Stimulated activated CD4-positive, alpha-beta T cell treated with anti-CD3 and anti-CD28 coated beads, Interleukin-1b, Interleukin-23, amount 100 ng/mL, for 4 hours (primary cell): ENCODE measurements around the gene DGKG.

Source experiments
- DNase-seq, 2 donors: peaks; one replicate each; pipeline ENCODE4 v3.0.0-alpha.2; 2020; ENCODE audit warnings: low read depth in 2 of 2

DGKG gene

DNA sequence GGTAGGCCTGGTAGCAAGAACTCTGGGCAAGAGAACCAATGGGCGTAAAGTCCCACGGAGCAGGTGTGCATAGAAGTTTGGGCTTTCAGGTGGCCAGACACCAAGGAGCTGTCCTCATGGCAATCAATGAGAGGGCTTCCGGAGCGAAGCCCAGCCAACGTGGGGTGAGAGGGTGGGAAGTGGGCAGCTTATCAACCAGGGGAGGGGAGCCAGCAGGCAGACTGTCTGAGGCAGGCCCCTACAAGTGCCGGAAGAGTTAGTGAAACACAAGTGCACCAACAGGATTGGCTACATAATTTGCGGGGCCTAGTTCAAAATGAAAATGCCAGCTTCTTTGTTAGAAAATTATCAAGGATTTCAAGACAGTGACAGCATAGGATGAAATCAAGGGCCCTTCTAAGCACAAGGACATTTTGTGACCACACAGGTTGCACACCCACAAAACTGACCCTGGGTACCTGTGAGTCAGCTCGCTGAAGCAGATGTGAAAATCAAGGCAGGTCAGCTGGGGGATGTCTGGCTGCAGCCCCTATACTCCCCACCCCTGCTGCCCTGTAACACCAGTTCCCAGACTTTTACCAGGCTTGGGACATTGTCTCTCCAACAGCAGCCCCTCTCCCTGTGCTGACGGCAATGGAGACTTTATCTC is 151.1 kb downstream of the DGKG start:
- no peak for DNase-seq

DNA sequence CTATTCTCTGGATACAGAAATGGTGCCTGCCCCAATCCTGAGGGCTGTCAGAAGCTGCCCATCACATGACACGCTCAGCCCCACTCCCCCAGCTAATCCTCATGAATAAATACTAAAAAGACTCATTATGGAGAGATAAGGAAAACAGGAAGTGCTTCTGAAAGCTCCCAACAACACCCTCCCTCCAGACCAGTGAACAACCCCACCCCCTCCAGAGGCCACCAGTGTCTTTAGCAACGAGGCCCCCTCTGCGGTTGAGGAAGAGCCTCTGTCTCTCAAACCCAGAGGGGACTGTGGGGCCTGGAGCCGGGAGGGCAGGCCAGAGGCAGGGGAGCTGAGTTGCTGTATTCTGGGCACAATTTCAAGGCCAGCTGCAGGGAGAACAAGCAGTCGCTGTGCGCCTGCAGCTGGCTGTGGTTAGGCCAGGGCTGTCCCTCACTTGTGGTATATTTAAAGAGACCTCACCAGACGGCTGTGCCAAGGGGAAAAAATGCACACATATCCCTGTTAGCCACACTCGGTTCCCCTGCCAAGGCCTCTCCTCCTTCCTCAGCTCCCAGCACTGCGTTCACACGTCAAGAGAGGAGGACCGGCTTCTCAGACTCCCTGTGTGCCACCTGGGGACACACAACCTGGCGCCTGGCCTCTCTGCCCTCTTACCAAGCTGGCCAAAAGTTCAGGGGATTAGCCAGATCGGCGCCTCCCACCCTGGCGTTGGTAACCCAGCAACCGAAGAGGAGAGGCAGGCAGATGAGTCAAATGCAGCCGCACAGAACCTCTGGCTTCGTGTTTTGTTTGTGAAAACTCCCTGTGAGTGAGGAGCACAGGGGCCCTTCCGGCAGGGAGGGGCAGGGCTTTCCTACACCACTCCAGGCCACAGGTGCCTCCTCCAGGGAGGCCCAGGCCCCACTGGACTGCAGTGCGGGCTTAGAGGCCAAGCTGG is 152.0 kb downstream of the DGKG start:
- no peak for DNase-seq

DNA sequence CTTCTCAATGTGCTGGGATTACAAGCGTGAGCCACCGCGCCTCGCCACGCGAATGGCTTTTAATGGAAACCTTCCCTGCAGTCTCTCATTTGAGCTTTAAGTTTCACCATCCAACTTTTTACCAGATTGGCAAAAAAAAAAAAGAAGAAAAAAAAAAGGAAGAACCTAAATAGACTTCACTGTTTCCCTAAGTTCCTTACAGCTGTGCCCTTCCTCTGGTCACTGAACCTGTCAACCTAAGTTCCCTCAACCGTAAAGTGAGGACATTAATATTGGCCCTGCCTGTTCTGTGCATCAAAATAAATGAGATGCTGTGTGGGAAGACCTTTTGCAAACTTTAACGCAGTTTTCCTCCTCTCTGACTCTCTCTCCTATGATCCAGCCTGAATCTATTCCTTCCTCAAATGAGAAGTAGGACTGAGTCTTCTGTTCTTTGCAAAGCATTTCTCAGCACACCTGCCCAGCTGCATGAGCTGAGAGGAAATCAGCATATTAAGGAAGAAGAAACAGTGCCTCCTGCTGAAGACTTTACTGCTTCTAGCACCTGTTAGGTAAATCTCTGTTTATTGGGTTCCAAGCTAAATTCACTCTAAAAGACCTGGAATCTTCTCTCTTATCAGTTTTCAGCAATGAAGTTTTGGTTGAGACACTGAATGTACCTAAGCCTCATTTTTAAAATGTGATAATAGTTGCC is 153.6 kb downstream of the DGKG start:
- no peak for DNase-seq

DNA sequence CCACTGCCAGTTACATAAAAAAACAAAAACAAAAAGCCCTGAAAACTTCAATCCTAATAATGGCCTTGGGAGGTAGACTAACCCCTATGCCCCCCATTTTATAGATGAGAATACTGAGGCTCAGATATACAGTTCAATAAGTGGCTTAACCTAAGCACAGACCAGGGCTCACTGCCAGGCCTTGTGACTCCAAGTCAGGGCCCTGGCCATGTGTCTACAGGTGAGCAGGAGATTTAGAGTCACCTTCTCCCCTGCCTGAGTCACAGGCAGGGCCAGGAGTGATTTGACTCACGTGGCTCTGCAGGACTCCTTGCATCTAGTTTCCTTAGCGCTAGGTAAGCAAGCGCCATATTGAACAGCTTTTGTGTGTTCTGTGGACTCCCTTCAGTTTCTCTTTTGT is 154.5 kb downstream of the DGKG start:
- no peak for DNase-seq

DNA sequence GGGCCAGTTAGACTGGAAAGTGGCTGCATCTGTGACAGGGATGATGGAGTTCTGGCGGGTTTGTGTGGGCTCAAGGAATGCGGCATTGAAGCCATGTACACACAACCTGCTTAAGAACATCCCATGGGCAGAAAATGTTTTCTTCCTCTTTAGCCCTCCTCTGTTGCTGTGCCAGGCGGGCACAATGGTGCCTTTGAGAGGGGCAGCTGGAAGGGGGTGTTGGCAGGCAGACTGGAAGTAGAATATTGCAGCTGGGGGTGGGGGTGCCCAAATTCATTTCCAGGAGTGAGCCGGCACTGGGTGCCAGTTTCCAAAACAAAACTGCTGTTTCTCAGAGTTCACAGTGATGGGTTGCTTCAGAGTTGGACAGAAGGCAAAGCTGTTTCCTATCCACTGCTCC is 161.3 kb downstream of the DGKG start:
- no peak for DNase-seq

DNA sequence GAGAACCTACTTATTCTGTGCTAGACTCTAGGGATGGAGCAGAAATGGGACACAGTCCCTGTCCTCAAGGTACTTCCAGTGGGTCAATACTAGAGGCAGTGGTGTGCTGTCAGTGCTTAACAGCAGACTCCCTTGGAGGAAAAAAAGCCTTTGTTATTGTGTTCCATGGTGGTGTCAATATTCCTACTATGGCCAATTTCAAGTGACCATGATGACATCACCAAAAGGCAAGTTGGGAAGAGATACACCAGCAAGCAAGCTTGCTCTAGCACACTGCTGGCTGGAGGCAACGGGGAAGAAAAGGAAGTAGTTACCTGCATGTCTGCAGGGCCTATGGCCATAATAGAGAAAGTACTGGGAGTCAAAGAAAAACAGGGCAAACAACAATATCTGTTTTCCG is 163.6 kb downstream of the DGKG start:
- DNase-seq, result no peak

DNA sequence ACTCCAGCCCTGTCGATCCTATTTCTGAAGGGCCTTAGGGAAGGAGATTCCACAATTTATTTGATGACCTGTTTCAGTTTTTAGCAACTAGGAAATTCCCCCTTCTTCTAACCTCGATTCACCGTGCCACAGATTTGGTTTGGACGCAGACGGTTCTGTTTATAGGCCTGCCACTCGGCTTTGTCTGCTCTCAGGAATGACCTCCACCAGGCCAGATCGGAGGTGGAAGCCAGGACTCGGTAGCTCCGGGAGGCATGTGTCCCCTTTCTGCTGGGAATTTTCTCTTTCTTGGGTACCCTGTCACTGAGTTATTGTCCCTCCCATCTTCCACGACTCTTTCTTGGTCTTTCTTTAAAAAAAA is 167.6 kb downstream of the DGKG start:
- no peak for DNase-seq

DNA sequence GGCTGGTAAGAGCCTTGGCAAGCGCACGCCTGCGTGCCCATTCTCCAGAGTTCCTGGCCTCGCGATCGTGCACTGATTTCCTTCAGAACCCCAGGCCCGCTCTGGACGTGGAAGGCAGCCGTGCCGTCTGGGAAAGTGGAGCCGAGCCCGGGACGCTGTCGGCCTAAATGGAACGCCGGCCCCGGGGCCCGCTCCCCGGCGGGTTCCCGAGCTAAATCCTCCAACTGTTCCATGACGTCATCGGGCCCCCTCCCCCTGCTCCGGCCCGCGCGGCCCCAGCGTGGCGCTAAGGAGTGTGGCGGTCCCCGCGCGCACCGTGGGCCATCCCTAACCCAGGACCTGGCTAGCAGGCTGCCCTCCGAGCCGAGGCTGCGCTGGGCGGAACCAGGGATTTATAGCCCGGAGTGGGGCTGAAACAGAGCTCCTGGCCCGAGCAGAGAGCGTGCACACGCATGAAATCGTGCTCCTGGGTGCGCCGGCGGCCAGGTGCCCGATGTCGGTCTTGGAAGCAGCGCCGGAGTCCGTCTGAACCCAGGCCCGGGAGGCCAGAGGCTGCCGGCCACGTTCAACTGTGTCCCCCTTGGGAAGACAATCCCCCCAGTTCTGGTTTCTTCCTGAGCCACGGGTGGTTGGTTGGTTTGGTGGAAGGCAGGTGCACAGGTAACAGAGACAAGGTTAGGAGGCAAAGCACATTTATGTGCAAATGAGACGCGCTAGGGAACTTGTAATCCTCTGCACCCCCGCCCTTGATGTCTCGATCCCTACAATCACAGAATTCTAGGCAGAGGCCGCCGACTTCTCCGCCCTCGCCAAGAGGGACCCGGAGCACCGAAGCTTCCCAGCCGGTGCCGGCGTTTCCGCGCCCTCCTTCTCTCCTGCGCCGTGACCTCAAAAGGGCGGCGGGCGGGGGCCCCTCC is 168.2 kb downstream of the DGKG start:
- no peak for DNase-seq

DNA sequence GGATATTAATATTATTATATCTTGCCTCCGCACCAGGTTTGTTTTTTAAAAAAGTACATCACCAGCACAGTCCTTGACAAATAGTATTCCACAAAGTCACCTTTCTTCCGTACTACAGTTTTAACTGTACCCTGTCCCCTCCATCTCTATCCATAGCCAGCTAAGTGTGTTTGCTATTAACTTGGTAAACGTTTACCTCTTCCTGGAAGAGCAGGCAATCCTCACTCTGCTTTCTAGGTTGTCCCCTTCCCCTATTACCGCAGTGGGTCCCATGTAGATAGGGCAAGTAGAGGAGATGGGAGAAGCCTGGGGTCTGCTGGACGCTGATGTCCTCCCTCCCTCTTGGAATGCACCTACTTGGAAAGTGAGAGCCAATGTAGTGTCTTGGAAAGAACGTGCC is 169.2 kb downstream of the DGKG start:
- DNase-seq, result no peak

DNA sequence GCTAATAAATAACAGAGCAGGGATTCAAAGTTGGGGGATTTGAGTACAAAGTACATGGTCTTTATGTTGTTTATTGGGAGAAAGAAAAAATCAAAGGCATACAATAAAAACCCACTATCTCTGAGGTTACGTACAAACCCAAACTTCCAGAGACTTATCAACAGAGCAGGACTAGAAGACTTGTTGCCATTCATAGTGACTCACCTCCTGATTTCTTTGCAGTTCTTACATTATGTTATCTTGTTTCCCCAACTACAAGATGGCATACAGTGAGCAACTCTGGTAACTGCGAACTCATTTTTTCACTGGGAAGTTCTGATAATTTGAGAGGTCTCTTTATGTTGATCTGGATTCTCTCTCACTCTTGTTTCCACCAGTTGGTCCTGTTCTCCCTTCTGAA is 172.5 kb downstream of the DGKG start:
- no peak for DNase-seq

DNA sequence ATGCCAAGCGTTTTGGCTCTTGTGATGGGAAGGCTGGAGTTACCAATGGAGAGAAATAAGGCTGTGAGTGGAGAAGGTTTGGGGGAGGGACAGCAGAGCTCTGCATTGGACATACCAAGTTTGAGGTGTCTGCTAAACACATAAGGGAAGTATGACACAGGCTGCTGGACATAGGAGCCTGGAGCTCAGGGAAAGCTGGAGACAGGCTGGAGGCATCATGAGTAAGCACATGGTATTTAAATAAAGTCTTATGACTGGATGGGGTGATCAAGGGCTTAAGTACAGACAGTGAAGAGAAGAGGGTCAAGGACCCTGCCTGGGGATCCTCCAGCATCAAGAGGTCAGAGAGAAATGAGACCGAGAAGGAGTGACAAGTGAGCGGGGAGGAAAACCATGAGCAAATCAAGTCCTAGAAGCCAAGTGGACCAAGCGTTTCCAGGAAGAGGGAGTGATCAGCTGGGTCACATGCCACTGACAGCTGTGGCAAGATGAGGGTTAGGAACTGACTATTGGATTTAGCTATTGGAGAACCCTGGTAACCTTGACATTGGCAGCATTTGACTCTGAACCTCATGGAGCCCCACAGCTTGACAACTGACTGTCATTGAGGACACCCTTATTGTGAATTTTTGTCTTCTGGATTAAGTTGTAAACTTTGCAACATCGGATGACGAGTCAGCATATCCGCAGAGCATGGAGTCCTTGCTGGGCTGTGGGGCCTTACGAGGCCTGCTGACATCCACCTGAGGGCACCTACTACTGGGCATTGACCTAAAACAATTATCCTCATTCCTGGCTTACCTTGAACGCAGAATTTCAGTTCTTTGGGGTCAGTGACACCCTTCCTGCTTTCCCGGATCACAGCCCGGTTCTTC is 174.4 kb downstream of the DGKG start:
- DNase-seq, result no peak

DNA sequence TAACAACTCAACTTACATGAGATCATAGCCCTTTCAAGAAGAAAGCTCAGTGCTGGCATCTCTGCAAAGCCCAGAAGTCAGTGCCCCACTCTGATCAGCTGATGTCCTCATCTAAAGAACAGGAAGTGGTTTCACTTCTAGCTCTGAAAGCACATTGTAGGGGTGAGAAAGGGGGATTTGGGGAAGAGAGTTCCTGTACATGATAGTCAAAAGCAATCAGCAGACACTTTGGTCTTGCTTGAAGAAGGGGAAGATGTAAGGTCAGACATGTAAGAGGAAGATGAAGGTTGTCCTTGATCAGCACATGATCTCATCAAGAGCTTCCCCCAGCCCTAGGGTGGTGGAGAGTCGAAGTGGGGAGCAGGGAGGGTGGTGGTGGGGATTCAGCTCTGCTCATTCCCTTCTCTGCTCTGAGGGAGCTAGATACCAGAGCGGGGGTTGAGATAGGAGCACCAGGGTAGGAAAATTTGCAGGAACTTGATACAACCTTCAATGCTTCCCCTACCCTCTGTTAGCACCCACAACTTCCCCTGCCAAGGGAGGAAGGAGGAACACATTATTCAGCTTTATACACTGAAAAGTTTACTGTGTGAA is 176.7 kb downstream of the DGKG start:
- no peak for DNase-seq

DNA sequence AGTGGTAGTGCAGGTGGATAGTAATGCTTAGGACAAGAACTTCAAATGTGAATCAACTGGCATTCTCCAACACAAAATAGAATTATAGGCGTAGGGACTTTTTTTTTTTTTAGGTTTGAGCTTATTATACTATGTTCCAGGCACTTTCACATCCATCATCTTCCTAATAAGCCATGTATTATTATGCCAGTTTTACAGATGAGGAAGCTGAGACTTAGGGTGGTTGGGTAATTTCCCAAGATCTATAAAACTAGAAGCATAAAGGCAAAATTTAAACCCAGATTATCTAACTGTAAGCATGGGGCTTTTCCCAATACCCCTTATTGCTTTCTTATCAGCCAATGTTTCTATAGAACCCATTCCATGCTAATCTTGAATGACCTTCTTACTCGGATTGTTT is 178.0 kb downstream of the DGKG start:
- DNase-seq, result no peak

DNA sequence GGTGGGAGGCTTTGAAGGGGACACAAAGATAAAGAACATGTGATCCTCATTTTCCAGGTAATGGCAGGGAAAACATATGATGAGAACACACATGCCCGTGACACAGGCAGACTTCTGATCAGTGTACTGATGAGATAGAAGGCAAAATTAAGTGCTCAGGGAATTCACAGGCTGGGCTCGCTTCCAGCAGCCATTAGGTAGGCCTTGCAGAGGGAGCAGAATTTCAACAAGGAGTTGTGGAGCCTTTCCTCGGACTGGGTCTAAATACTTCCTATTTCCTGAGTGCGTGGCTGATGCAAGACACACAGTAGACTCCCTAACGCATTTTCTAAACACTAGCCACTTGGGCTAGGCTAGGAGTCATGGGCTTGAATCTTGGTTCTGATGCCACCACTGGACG is 179.2 kb downstream of the DGKG start:
- no peak for DNase-seq

DNA sequence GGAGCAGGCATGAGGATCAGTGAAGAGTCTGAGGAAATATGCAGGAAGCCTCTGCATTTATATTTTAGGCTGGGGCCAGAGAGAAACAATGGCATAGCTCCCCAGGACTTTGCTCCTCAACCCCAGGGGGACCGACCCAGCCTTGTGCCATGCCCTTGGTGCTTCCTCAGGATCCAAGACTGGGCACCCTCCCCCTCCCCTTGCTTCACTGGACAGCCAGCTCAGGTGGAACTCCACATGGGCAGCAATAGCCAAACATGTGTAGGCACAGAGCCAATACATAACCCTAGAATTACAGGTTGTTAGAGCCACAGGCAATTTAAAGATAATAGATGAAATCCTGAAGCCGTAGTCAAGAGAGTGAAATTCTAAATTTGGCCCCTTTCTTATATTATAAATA is 180.1 kb downstream of the DGKG start:
- DNase-seq, result no peak

DNA sequence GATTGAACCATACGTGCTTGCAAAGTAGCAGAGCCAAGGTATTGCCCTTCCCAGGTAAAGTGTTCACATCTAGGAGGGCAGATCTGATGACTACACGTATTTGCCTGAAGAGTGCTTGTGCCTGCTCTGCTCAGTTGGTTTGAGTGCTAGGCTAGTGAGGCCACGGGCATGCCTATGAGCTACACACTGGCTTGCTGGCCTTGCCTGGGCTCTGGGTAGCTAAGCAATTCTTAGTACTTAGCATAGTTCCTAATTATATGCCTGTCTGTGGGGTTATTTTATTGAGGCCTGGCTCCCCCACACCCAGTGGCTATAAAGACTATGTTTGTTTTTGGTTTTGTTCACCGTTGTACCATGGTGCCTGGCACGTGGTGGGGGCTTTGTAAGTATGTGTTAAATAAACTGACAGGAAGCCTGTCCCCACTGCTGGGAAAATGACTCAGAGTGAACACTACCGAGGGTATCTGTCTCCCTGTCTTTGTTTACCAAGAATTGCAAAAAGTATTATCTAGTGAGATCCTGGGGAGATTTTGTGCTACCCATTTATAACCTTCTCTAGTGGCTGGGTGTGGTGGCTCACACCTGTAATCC is 181.0 kb downstream of the DGKG start:
- DNase-seq, result no peak

DNA sequence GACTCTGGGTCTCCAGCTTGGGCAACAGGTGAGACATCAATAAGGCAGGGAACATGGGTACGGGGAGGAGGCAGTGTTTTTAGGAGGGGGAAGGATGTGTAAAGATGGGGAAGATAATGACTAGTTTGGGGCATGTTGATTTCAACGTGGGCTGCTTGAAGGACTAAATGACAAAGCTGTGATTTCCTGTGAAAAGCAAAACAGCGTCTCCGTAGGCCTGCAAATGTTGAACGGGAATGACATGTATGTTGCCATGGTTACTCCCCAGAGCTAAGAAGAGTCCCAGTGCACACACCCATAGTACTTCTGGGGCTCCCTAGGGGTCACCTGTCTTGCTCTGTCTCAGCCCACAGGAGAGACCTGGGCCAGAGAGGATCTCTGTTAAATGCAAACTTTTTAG is 181.9 kb downstream of the DGKG start:
- DNase-seq, result no peak

DNA sequence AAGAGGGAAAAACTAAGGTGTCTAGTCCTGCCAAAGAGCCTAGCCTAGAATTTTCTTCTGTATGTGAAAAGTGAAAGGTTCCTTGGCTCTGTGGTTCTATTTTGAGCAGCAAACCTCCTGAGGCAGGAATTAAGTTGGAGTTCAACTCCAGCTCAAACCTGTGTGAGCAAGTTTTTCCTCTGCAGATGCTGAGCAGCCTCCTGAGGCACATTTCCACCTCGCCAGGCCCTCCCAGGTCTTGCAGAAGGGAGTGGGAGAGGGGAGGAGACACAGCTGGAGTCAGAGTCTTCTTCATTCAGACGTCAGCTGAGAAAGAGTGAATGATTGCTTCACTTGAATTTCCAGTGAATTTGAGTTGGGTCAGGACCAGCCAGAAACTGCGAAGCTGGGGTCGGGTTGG is 183.6 kb downstream of the DGKG start:
- DNase-seq, result no peak

DNA sequence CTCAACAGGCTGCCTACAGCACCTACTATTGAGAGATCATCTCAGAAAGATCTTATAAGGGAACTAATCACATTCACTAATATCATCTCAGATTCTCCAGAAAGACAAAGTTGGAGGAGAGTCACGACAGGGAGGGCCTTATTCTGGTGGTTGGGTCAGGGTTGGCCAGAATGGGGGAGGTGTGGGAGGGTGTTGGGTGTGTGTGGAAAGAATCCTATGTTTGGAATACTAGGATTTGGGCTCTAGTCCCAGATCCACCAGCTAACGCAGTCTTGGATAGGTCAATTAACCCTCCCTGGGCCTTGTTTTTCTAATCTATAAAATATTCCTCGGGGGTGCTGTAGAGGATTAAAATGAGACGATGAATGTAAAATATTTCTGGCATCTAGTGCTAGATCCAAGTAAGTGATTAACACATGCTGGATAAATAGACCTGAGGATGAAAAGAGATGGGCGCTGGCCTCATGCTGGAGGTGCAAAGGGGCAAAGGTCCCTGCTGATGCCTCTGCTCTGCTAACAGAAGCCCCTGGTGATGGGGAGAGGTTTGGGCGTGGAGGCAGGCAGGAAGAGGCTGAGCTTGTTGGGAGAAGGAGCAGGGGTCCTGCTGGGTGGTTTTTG is 185.6 kb downstream of the DGKG start:
- DNase-seq, result no peak
